ENCODE results near the gene PALM.
A peak's percentile ranks its signal among the peaks of the same experiment; 100 is the strongest.

PALM gene

DNA sequence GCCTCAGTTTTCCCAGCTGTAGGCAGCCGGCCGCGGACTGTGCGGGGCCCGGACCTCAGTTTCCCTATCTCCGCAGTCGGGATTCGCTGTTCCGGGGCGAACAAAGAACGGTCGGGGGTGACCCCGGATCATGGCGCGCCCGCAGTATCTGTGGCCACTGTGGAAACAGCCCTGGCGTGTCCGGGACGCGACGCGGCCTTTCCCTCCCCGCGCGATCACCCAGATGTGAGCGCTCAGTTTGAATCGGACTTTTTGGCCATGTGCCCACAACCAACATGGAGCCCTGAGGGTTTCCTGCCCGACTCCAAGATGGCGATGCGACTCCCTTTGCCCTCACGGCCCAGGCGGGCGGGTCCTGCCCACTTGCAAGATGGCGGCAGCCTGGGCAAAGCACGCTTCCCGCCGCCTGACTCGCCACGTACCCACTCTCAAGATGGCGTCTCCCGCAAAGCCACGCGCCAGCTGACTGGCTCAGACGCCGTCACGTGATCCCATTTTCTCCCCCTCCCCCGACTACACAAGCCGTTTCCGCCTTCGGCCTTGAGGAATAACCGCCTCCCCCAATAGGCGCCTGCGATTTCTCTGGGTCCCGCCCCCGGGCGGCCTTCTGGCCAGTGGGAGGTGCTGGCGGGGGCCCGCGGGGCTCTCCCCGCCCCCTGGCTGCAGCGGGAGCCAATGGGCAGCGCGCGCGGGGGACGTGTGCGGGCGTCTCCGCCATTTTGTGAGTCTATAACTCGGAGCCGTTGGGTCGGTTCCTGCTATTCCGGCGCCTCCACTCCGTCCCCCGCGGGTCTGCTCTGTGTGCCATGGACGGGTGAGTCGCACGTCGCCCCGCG lies 88.2 kb downstream of the PALM start, which contains the start of gene PTBP1:
TSS of gene PTBP1 (plus strand) at position 761 of the 836 bp plus-strand sequence. CDS start at position 807, 46 bp downstream.
- Histone ChIP-seq H3K4me1 (ENCODE audit: insufficient read depth, low read length) (peaks cover 35% of the 10 kb centered on the region), H3K9me3 (ENCODE audit: low read length) (peaks cover 2% of the 10 kb centered on the region), H3K36me3 (ENCODE audit: insufficient read depth, low read length) (peaks cover 23% of the 10 kb centered on the region), H2AFZ (ENCODE audit: low read depth, low read length) (peak within 1 kb of the TSS; percentile 73), H3K27me3 (ENCODE audit: insufficient read depth, low read length) (no peaks in the 10 kb centered on the region), H3K4me3 (ENCODE audit: low read length) (peak within 1 kb of the TSS; percentile 96)
